GM12801 (cell line): Measurements from ENCODE around the gene ZBTB20.

Experiments used
- CTCF ChIP-seq: IDR thresholded peaks from one replicate; pipeline ENCODE4 v1.5.1; 2011; ENCODE audit warnings: control low read depth; ENCODE audit not compliant: insufficient read length; ENCODE audit errors: extremely low read depth

ZBTB20 gene

GRCh38 chr3:114796796-114797195, 350.3 kb downstream of the ZBTB20 start:
- no peak for TF ChIP-seq CTCF

GRCh38 chr3:114794894-114795630, 352.0 kb downstream of the ZBTB20 start:
- TF ChIP-seq CTCF = no peak

- no peak for TF ChIP-seq CTCF
These were observed 354.7 kb downstream of the ZBTB20 start for GRCh38 chr3:114792159-114792918.

DNA sequence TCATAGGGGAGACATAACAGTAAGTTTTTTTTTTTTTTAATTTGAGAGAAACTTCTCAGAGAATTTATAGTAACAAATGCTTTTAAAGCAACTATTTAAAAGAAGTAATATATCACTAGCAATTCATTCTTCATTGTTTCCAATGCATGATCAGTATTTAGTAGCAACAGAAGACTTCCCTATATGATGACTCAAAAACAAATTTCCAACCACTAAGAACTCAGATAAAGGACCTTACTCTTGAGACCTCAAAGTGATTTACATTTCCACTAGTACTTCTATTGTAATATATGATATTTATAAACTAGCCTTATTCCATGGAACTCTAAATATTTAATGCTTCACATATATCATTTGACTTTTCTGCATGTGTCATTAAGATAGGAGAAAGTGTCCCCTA, 356.3 kb downstream of the ZBTB20 start:
- no peak for TF ChIP-seq CTCF

GRCh38 chr3:114789803-114790202, 357.3 kb downstream of the ZBTB20 start:
- no peak for TF ChIP-seq CTCF

GRCh38 chr3:114775395-114775794, 371.7 kb downstream of the ZBTB20 start:
- no peak for TF ChIP-seq CTCF

GRCh38 chr3:114770874-114771273, 376.2 kb downstream of the ZBTB20 start:
- TF ChIP-seq CTCF = no peak
